GM21723 (cell line): ENCODE results near the gene DEFB124.
"Not testable (repeated sequence)": the region's sequence is repeated elsewhere in the genome, so short reads cannot be mapped to it uniquely, and the experiment has no call there.

ENCODE experiments used
- ATAC-seq: cut with Tn5 transposase; IDR thresholded peaks from one replicate; pipeline ENCODE4 v1.9.1; 2021; ENCODE audit warnings: mild to moderate bottlenecking, moderate library complexity; ENCODE audit not compliant: unreplicated experiment

Gene DEFB124

DNA sequence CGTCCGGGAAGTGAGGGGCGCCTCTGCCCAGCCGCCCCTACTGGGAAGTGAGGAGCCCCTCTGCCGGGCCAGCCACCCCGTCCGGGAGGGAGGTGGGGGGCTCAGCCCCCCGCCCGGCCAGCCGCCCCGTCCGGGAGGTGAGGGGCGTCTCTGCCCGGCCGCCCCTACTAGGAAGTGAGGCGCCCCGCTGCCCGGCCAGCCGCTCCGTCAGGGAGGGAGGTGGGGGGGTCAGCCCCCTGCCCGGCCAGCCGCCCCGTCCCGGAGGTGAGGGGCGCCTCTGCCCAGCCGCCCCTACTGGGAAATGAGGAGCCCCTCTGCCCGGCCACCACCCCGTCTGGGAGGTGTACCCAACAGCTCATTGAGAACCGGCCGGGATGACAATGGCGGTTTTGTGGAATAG is 47.4 kb downstream of the DEFB124 start:
- ATAC-seq, result not testable (repeated sequence)

DNA sequence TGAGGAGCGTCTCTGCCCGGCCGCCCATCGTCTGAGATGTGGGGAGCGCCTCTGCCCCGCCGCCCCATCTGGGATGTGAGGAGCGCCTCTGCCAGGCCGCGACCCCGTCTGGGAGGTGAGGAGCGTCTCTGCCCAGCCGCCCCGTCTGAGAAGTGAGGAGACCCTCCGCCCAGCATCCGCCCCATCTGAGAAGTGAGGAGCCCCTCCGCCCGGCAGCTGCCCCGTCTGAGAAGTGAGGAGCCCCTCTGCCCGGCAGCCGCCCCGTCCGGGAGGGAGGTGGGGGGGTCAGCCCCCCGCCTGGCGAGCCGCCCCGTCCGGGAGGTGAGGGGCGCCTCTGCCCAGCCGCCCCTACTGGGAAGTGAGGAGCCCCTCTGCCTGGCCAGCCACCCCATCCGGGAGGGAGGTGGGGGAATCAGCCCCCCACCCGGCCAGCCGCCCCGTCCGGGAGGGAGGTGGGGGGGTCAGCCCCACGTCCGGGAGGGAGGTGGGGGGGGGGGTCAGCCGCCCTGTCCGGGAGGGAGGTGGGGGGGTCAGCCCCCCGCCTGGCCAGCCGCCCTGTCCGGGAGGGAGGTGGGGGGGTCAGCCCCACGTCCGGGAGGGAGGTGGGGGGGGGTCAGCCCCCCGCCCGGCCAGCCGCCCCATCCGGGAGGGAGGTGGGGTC is 47.9 kb downstream of the DEFB124 start:
- ATAC-seq, result not testable (repeated sequence)

DNA sequence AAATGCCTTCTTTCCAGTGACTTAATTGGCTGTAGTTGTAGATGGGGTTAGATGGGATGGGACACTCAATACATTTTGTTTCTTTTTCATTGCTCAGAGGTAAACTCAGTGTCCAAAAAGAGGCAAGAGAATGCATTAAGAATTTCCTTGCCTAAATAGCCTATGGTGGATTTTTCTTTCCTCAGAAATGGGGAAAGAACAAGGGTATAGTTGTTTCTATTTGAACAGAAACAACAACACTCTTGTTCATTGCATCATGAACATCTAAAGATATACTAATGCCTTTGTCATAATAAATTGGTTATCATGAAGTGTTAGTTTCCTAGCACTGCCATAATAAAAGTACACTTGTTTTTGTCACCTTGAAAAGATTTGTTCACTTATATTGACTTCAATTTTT is 49.1 kb downstream of the DEFB124 start:
- ATAC-seq, result no peak

DNA sequence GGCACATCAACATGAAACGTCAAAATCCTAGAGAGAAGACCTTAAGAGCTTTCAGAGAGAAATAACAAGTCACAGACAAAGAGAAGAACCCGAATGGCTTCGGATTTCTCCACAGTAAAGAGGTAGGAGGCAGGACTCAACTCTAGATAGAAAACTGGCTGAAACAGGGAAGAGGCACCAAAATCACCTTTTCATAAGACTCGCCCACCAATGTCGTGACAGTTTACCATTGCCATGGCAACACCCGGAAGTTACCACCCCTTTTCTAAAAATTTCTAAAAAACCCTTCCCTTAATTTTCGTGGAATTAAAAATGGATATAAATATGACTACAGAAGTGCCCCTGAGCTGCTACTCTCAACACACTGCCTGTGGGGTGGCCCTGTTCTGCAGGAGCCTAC is 56.6 kb downstream of the DEFB124 start:
- ATAC-seq, result no peak

- no peak for ATAC-seq
Measured at GRCh38 chr20:31415653-31416052, 59.3 kb downstream of the DEFB124 start.
